HEK293 (cell line): Measurements from ENCODE around the gene ZNF358.
A peak's percentile ranks its signal among the peaks of the same experiment; 100 is the strongest.

Experiments
- ELK4 ChIP-seq: IDR thresholded peaks from 2 replicates; pipeline ENCODE4 v1.6.1; 2011; ENCODE audit warnings: mild to moderate bottlenecking, low read depth, low read length, borderline replicate concordance
- HIC1 ChIP-seq: fragments of 450-650 bp; formaldehyde crosslinking; IDR thresholded peaks from 2 replicates; pipeline ENCODE4 v1.5.1; 2016; ENCODE audit warnings: missing biosample characterization, missing genetic modification characterization
- KLF16 ChIP-seq: fragments of 450-650 bp; formaldehyde crosslinking; IDR thresholded peaks from 2 replicates; pipeline ENCODE4 v1.5.1; 2017; ENCODE audit warnings: missing biosample characterization, missing genetic modification characterization
- MZF1 ChIP-seq: fragments of 450-650 bp; formaldehyde crosslinking; IDR thresholded peaks from 2 replicates; pipeline ENCODE4 v1.5.1; 2017; ENCODE audit warnings: missing biosample characterization, missing genetic modification characterization, borderline replicate concordance
- OSR2 ChIP-seq: fragments of 450-650 bp; formaldehyde crosslinking; IDR thresholded peaks from 2 replicates; pipeline ENCODE4 v1.5.1; 2016; ENCODE audit warnings: missing biosample characterization, missing genetic modification characterization
- SETDB1 ChIP-seq: IDR thresholded peaks from one replicate; pipeline ENCODE4 v1.6.1; 2017; ENCODE audit warnings: mild to moderate bottlenecking, low read length, moderate library complexity, mixed read lengths; ENCODE audit not compliant: insufficient read length
- SP7 ChIP-seq: fragments of 450-650 bp; formaldehyde crosslinking; IDR thresholded peaks from 2 replicates; pipeline ENCODE4 v1.5.1; 2016; ENCODE audit warnings: missing biosample characterization, missing genetic modification characterization
- ZBTB1 ChIP-seq: fragments of 450-650 bp; formaldehyde crosslinking; IDR thresholded peaks from 2 replicates; pipeline ENCODE4 v1.5.1; 2016; ENCODE audit warnings: missing biosample characterization, missing genetic modification characterization
- ZBTB17 ChIP-seq: fragments of 450-650 bp; formaldehyde crosslinking; IDR thresholded peaks from 2 replicates; pipeline ENCODE4 v1.5.1; 2016; ENCODE audit warnings: missing biosample characterization, missing genetic modification characterization
- ZBTB21 ChIP-seq: fragments of 450-650 bp; formaldehyde crosslinking; IDR thresholded peaks from 2 replicates; pipeline ENCODE4 v1.5.1; 2017; ENCODE audit warnings: missing biosample characterization, missing genetic modification characterization
- ZBTB49 ChIP-seq: fragments of 450-650 bp; formaldehyde crosslinking; IDR thresholded peaks from 2 replicates; pipeline ENCODE4 v1.5.1; 2016; ENCODE audit warnings: missing biosample characterization, missing genetic modification characterization, low read depth
- ZFHX2 ChIP-seq: fragments of 450-650 bp; formaldehyde crosslinking; conservative IDR thresholded peaks from 2 replicates; pipeline ENCODE4 v1.5.1; 2016; ENCODE audit warnings: missing biosample characterization, missing genetic modification characterization
- ZNF138 ChIP-seq: fragments of 450-650 bp; formaldehyde crosslinking; IDR thresholded peaks from 2 replicates; pipeline ENCODE4 v1.5.1; 2016; ENCODE audit warnings: missing biosample characterization, missing genetic modification characterization, borderline replicate concordance
- ZNF140 ChIP-seq: fragments of 450-650 bp; formaldehyde crosslinking; IDR thresholded peaks from 2 replicates; pipeline ENCODE4 v1.5.1; 2016; ENCODE audit warnings: missing biosample characterization, missing genetic modification characterization
- ZNF394 ChIP-seq: fragments of 450-650 bp; formaldehyde crosslinking; IDR thresholded peaks from 2 replicates; pipeline ENCODE4 v1.5.1; 2016; ENCODE audit warnings: missing biosample characterization, missing genetic modification characterization, mild to moderate bottlenecking, moderate library complexity, borderline replicate concordance
- ZNF449 ChIP-seq: fragments of 450-650 bp; formaldehyde crosslinking; IDR thresholded peaks from 2 replicates; pipeline ENCODE4 v1.5.1; 2017; ENCODE audit warnings: missing biosample characterization, mild to moderate bottlenecking, missing genetic modification characterization, moderate library complexity
- ZNF48 ChIP-seq: fragments of 450-650 bp; formaldehyde crosslinking; IDR thresholded peaks from 2 replicates; pipeline ENCODE4 v1.5.1; 2016; ENCODE audit warnings: missing biosample characterization, missing genetic modification characterization
- ZNF518A ChIP-seq: fragments of 450-650 bp; formaldehyde crosslinking; conservative IDR thresholded peaks from 2 replicates; pipeline ENCODE4 v1.5.1; 2016; ENCODE audit warnings: low read depth, missing biosample characterization, missing genetic modification characterization
- ZNF521 ChIP-seq: fragments of 450-650 bp; formaldehyde crosslinking; IDR thresholded peaks from 2 replicates; pipeline ENCODE4 v1.5.1; 2017; ENCODE audit warnings: missing biosample characterization, mild to moderate bottlenecking, missing genetic modification characterization
- ZNF549 ChIP-seq: fragments of 450-650 bp; IDR thresholded peaks from 2 replicates; pipeline ENCODE4 v1.5.1; 2018; ENCODE audit warnings: missing biosample characterization, missing genetic modification characterization, mild to moderate bottlenecking, inconsistent platforms, moderate library complexity
- ZNF677 ChIP-seq: fragments of 450-650 bp; IDR thresholded peaks from 2 replicates; pipeline ENCODE4 v1.5.0; 2018; ENCODE audit warnings: missing biosample characterization, mild to moderate bottlenecking, missing genetic modification characterization, moderate library complexity
- ZNF692 ChIP-seq: fragments of 450-650 bp; formaldehyde crosslinking; IDR thresholded peaks from 2 replicates; pipeline ENCODE4 v1.5.1; 2016; ENCODE audit warnings: missing biosample characterization, missing genetic modification characterization
- ZNF747 ChIP-seq: fragments of 450-650 bp; formaldehyde crosslinking; IDR thresholded peaks from 2 replicates; pipeline ENCODE4 v1.5.1; 2016; ENCODE audit warnings: missing biosample characterization, missing genetic modification characterization
- ZSCAN5A ChIP-seq: fragments of 450-650 bp; formaldehyde crosslinking; IDR thresholded peaks from 2 replicates; pipeline ENCODE4 v1.5.1; 2016; ENCODE audit warnings: missing biosample characterization, missing genetic modification characterization

Gene ZNF358

GRCh38 chr19:7505682-7506384, 10.1 kb upstream of the ZNF358 start (continued):
- TF ChIP-seq ZNF394 (peak; percentile 21; the same call in 1 of the 2 replicates), ZNF138 (tag by site-specific recombination) (no peak), ZNF692 (peak; percentile 81), ZBTB21 (no peak), ZNF140 (tag by site-specific recombination) (no peak), ZSCAN5A (tag by site-specific recombination) (no peak), KLF16 (tag by site-specific recombination) (peak; percentile 33; the same call in 1 of the 2 replicates), MZF1 (no peak), OSR2 (tag by site-specific recombination) (peak; percentile 35; the same call in 1 of the 2 replicates), ZNF521 (no peak), ZNF549 (no peak), ZFHX2 (tag by site-specific recombination) (no peak), ZBTB49 (tag by site-specific recombination) (no peak), ZBTB17 (no peak), ZNF677 (tag by site-specific recombination) (no peak), ZNF747 (tag by site-specific recombination) (no peak), ZNF48 (tag by site-specific recombination) (no peak), ZNF449 (peak; percentile 77), ELK4 (no peak), SETDB1 (no peak), ZNF518A (tag by site-specific recombination) (no peak), HIC1 (tag by site-specific recombination) (no peak), SP7 (tag by site-specific recombination) (no peak), ZBTB1 (tag by site-specific recombination) (no peak)
